ENCODE results near the gene PLEKHA6.

DNA sequence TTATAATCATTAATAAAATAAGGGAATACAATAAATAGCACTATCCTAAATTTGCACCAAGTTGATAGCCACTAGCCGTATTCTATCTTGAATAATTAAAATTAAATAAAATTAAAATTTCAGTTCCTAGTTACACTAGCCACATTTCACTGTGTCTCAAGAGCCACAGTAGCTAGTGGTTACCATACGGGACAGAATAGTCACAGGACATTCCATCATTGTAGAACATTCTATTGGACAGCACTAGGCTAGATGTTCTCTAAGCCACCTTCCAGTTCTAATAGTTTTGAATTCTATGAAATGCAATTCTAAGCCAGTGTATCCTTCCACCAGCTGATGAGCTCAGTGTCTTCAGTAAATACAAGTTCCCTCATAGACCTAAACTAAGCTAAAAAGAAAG lies 74.8 kb downstream of the PLEKHA6 start:
- no peak for TF ChIP-seq POLR2A (IDR thresholded peaks at IDR 0.05)
- TF ChIP-seq, protein P1, sequence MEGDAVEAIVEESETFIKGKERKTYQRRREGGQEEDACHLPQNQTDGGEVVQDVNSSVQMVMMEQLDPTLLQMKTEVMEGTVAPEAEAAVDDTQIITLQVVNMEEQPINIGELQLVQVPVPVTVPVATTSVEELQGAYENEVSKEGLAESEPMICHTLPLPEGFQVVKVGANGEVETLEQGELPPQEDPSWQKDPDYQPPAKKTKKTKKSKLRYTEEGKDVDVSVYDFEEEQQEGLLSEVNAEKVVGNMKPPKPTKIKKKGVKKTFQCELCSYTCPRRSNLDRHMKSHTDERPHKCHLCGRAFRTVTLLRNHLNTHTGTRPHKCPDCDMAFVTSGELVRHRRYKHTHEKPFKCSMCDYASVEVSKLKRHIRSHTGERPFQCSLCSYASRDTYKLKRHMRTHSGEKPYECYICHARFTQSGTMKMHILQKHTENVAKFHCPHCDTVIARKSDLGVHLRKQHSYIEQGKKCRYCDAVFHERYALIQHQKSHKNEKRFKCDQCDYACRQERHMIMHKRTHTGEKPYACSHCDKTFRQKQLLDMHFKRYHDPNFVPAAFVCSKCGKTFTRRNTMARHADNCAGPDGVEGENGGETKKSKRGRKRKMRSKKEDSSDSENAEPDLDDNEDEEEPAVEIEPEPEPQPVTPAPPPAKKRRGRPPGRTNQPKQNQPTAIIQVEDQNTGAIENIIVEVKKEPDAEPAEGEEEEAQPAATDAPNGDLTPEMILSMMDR (IDR thresholded peaks at IDR 0.05 in 8 of 11, conservative IDR thresholded peaks at IDR 0.05 in 3 of 11) = no peak
